Ureter (tissue), 1 donor: ENCODE data around the gene ANLN. TPM values are rescaled to one million over a fixed set of nuclear protein-coding genes. Genes with fewer than 3 reads are reported as not detected.

ENCODE experiments used
- DNase-seq: peaks from one replicate; pipeline ENCODE4 v3.0.0-alpha.2; 2020; ENCODE audit warnings: low spot score
- total RNA-seq: library from RNA; stranded (reverse); gene quantifications from one replicate; pipeline ENCODE4 v1.2.4, GENCODE V29; 2023
- donor health status: DM: yes; HTN: yes; CAD: no.

ANLN gene
- total RNA-seq, 1 donor from 2014 or later = 5.8 TPM

DNA sequence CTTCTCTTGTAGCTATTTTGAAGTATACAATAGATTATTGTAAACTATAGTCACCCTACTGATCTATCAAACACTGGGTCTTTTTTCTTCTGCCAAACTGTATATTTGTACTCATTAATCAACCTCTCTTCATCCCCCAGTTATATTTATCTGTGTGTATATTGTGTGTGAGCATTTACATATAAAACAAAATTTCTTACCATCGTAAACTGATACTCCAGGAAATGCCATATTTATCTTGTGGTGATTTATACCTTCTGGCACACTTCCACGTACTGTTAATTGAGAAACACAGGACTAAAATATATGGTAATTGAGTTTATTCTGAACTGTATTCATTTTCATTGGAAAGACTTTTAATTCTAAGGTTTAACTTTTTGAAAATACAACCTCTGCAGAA lies 18.9 kb downstream of the ANLN start:
- no peak for DNase-seq

DNA sequence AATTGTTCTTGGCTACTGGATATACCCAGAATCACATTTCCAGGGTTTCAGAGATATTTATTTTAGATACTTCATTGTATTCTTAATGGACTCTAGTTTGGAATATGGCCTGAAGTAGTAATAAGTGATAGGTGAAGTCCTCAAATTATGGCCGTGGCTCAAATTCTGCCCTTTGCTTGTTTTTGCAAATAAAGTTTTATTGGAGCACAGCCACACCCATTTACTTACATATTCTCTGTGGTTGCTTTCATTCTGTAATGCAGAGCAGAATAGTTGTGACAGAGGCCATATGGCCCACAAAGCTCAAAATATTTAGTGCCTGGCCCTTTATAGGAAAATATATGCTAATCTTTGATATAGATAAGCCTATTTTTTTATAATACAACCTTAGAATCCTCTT lies 19.5 kb downstream of the ANLN start:
- no peak for DNase-seq

DNA sequence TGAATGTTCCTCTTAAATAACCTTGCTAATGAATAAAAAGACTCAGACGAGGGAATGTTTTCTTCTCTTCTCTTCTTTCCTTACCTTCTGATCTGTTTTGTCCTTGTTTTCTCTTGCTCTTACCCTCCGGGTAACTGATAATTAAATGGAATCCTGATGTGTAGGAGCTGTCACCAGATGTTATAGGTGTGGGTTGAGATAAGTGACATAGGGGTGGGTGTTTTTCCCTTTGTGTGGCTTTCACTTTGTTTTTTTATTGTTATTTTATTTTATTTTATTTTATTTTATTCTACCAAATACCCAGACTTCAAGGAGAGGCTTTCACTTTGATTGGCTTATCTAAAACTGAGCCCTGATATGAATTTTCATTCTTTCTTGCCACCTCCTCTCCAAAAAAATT lies 25.5 kb downstream of the ANLN start:
- no peak for DNase-seq

DNA sequence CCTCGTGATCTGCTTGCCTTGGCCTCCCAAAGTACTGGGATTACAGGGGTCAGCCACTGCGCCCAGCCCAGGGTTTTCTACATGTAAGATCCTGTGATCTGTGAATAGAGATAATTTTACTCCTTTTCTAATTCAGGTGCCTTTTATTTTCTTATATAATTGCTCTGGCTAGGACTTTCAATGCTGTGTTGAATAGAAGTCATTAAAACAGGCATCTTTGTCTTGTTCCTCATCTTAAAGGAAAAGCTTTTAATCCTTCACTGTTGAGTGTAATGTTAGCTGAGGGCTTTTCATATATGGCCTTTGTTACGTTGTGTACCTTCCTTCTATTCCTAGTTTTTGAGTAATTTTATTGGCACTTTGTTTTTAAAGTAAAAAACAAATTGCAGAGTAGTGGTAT lies 26.6 kb downstream of the ANLN start:
- DNase-seq = no peak

DNA sequence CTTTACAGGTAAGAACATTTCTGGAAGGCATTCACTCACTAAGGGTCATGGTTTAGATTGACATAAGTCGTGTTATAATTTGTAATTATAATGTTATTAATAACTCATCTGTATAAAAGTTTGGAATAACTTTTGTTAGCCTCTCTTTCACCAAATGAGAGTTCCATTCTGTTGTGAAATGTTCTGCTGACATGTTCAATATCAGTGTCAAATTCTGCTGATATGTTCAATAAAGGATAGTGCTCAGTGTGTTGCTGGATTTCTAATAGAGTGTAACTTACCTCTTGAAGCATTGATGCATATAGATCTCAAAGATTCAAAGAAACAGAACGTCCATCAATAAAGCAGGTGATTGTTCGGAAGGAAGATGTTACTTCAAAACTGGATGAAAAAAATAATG lies 30.6 kb downstream of the ANLN start:
- no peak for DNase-seq

- DNase-seq = no peak
Observed at GRCh38 chr7:36422072-36422471, 32.4 kb downstream of the ANLN start.

DNA sequence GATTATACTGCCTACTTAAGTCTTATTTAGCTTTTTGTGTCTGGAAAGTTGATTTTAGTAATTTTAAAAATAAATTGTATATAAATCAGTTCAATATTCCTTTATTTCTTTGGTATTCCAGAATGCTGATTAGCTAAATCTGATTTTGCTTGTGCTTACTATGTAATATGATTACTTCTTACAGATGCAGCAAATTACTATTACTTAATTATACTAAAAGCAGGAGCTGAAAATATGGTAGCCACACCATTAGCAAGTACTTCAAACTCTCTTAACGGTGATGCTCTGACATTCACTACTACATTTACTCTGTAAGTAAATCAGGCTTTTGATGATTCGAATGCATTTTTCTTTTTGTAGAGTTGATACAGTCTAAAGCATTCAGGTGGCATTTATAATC lies 34.0 kb downstream of the ANLN start:
- DNase-seq = no peak

- DNase-seq = no peak
Observed at GRCh38 chr7:36430186-36430585, 40.5 kb downstream of the ANLN start.

DNA sequence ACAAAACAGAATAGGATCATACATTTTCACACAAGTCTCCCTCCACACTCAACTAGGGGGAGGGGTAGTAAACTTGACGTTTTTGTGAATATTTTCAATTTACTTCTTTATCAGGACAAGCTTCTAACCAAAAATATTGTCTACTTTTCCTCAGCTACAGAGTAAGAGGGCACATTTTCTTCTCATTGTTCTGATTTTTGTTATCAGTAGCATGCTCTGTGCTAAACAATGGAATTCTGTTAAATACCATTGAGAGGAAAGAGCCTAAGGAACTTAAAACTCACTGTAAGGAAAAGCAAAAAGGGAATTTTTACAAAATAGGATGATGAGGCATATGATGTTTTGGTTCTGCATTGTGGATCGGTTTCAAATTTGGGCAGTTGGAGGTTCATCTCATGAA lies 41.2 kb downstream of the ANLN start:
- DNase-seq = no peak

DNA sequence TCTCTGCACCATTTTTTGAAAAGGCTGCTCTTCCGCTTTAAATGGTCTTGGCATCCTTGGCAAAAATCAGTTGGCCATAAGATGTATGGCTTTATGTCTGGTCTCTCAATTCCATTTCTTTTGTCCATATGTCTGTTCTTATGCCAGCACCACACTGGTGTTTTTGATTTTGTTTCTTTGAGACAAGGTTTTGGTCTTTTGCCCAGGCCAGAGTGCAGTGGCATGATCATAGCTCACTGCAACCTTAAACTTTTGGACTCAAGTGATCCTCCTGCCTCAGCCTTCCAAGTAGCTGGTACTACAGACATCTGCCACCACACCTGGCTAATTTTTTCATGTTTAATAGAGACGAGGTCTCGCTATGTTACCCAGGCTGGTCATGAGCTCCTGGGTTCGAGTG lies 48.5 kb downstream of the ANLN start:
- no peak for DNase-seq

DNA sequence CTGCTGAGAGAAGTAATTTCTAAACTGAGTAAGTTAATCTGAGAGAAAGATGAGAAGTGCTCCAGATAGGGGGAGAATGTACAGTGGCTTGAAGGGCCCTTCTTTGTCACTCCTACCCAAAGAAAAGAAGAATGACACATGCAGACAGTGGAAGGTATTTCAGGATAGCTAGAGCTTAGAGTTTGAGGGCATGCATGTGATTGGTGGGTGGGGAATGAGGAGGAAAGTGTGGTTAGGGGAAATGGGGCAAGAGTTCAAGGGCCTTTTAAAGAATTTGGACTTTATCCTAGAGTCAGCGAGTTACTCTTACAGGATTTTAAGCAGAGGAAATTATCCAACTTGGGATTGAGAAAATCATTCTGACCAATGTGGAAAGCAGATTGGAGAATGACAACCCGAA lies 50.0 kb downstream of the ANLN start:
- no peak for DNase-seq

DNA sequence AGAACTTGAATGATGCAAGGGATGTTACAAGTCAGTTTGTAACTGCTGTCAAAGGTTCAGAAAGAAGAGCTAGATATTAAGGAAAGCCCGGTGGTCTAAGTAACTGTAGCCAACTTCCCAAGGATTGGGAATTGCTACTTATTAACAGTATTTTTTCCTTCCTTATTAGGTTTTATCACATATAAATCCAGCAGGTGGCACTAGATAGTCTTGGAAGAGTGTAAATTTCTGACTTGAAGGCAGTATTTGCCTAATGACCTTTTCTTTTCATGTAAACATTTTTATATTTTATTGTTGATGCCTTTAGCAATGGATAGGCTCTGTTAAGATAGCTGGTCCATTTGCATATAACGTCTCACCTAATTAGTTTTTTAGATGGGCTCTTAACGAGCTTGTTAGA lies 51.2 kb downstream of the ANLN start:
- DNase-seq = no peak

DNA sequence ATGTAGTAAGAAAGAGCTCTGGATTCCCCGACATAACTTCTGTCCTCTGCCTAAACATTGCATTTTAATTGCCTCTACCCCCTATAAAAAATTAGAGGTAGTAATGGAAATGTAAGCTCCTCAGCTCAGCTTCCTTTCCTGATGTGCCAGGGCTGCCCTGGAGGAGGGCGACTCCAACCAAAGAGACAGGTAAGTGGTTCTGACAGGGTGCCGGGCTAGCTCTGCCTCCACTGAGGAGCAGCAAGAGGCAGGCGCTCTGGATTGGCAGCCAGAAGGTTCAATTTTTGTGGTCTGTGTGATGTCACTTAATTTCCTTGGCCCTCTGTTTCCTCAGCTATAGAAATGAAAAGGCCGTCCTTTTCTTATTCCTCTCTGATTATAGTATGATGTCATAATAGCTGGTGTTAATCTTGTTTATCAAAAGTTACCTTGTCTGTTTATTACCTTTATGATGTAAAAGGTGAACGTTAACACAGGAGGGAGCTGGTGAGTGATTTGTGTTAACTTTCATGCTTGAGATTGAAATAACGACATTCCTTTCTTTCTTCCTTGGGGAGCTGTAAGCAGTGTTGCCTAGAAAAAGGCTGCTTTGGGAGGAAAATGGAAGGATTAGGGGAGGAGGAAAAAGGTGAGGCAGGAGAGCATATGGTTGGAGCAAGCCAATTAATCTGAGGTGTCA lies 51.8 kb downstream of the ANLN start:
- DNase-seq = no peak

DNA sequence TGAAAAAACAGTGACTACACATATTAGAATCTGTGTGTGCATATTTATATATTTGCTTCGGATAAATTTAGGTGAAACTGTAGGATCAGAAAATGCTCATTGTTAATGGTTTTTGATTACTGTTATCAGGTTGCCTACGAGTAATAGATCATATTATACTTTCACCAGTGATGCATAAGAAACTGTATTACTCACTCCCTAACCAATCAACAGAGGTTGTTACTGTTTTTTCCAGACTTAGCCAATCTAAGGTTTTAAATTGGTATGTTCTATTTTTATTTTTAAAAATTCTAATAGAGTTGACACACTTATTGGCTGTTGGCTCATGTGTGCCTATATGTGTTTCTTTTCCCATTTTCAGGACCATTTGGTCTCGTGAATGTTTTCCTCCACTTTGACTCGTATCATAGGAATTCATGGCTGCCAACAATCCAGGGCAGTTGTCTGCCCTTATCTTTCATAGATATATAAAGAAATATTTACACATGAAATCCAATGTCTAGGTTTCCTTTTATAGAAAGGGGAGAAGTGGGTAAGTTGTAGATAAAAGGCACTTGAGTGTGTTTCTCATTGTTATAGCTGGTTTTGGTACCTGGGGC lies 59.2 kb downstream of the ANLN start:
- DNase-seq = no peak

DNA sequence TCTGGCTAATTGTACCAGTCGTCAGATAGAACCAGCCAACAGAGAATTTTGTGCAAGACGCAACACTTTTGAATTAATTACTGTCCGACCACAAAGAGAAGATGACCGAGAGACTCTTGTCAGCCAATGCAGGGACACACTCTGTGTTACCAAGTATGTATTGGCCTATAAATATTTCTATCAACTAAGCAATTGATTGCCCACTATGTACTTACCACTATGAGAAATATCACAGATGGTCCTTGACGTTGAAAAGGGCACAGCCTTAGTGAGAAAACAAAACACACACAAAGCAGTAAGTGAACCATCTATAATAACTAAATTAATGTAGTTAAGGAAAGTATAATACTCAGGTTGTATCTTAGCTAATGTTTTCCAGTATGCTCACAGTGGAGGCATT lies 60.0 kb downstream of the ANLN start:
- DNase-seq = no peak

- no peak for DNase-seq
Observed at GRCh38 chr7:36453769-36454168, 64.1 kb downstream of the ANLN start.

- DNase-seq = no peak
Observed at GRCh38 chr7:36455646-36456045, 66.0 kb downstream of the ANLN start.

DNA sequence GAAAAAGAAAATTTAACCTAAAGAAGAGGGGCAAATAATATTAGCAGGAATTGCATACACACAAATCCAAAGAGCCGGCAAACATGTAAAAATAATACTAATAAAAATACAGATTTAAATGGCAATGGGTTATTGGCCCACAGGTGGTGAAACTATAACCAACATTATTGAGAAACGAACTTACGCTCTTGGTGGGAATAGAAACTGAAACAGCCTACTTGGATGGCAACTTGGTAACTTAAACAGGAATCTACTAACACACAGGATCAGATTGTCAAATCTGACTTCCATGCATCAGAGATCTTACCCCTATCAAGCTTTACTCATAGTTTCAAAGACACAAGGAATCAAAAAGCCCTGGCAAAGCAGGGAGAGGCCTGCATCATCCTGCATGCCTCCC lies 66.5 kb downstream of the ANLN start:
- DNase-seq = no peak

DNA sequence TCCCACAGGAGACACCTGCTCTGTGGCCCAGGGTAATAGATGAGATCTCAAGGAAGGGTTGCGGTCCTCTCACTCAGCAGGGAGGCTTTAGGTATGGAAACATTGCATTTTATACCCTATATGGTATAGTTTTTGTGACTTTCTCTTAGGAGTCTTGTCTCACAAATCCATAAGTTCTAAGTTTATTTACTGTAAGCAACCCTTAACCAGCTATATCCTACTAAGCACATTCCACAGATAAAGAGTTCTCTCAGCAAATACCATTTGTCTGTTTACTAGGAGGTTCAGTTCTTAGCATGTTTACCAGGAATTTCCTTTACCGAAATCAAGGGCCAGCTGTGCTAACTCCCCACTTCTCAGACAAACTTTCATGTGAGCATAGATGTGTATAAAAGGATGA lies 66.9 kb downstream of the ANLN start:
- no peak for DNase-seq

- no peak for DNase-seq
Observed at GRCh38 chr7:36459236-36459960, 69.7 kb downstream of the ANLN start.

DNA sequence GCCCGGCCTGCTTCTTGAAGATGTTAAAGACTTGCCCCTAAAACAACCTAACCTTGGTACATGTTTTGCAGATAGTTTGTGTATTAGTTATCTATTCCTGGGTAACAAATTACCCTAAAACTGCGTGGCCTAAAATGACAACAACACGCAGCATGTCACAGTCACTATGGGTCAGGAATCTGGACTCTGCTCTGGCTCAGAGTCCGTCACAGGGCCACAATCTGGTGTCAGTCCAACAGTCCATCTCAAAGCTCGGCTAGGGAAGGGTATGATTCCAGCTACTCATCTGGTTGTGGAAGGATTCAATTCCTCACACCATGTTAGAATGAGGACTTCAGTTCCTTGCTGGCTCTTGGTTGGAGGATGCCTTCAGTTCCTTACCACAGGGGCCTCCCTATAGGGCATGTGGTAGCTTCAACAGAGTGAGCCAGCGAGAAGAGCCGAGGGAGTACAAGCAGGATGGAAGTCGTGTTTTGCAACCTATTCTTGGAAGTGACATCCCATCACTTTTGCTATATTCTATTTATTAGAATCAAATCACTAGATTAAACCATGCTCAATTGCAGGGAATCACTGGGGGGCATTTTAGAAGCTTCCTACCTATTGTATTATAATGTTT lies 71.3 kb downstream of the ANLN start:
- no peak for DNase-seq

- DNase-seq = no peak
Observed at GRCh38 chr7:36462551-36463137, 73.0 kb downstream of the ANLN start.

- no peak for DNase-seq
Observed at GRCh38 chr7:36464271-36464670, 74.6 kb downstream of the ANLN start.
